ENCODE measurements around the gene PDGFRB. TPM values are rescaled to one million over a fixed set of nuclear protein-coding genes. Genes with fewer than 3 reads are reported as not detected.

PDGFRB gene
- total RNA-seq, 1 donor from 2014 or later, result 89.3 TPM

DNA sequence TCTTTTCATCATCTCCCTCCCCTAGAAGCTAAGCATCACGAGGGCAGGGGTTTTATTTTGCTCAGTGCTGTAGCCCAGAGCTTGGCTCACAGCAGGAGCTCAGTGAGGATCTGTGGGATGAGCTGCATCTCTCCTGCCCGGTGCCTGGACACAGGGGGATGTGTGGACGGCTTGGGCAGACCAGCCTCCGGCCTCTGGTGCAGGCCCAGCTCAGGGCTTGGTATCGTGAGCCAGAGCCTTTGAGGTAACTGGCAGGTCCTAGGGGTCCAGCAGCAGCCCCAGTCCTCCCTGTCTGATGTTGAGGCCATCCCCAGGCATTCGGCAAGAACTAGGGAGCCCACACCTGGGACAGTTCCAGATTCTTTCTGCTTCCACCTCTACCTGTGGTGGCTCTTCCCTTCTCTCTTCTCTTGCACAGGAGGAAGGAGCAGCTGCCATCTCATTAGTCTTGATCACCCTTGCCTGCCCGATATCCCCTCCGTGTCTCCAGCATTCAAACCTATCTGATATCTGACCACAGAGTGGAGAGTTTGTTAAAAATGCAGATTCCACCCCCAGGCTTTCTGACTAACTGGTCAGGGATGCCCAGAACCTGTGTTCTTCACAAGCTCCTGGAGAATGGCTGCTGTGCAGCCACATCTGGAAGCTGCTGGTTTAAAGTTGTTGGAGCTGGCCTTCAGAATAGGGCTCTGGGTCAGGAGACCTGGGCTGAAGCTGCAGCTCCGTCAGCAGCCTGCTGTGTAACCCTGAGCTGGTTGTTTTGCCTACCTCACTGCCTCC, 26.3 kb upstream of the PDGFRB start:
- intact Hi-C loops (cut with DNase I), result no loop called here
- H3K36me3 ChIP-seq, result no peaks in the 10 kb centered on the region
- DNase-seq, result no peak

DNA sequence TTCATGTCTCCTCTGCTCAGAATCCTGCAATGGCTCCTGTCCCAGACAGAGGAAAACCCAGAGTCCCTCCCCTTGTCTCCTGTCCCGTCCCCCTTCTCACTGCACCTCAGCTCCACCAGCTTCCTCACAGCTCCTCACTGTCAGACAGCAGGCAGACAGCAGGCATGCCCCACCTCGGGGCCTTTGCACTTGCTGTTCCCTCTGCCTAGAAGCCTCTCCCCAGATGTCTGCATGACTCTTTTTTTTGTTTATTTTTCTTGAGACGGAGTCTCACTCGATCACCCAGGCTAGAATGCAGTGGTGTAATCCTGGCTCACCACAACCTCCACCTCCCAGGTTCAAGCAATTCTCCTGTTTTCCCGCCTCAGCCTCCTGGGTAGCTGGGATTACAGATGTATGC, 25.4 kb upstream of the PDGFRB start:
- no peak overlapping the region for H3K4me3 ChIP-seq
- TF ChIP-seq, protein P1, sequence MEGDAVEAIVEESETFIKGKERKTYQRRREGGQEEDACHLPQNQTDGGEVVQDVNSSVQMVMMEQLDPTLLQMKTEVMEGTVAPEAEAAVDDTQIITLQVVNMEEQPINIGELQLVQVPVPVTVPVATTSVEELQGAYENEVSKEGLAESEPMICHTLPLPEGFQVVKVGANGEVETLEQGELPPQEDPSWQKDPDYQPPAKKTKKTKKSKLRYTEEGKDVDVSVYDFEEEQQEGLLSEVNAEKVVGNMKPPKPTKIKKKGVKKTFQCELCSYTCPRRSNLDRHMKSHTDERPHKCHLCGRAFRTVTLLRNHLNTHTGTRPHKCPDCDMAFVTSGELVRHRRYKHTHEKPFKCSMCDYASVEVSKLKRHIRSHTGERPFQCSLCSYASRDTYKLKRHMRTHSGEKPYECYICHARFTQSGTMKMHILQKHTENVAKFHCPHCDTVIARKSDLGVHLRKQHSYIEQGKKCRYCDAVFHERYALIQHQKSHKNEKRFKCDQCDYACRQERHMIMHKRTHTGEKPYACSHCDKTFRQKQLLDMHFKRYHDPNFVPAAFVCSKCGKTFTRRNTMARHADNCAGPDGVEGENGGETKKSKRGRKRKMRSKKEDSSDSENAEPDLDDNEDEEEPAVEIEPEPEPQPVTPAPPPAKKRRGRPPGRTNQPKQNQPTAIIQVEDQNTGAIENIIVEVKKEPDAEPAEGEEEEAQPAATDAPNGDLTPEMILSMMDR (IDR thresholded peaks at IDR 0.05), result no peak
- H3K27ac ChIP-seq, result peak overlapping the region; percentile 56
- peaks cover 12% of the 10 kb centered on the region for H3K4me1 ChIP-seq
- peak in 1 of 2 donors; percentile 5 for ATAC-seq
- no peaks in the 10 kb centered on the region for H3K27me3 ChIP-seq (ENCODE audit: low read depth)
- no peaks in the 10 kb centered on the region for H3K9me3 ChIP-seq
- intact Hi-C loops (cut with DNase I), result no loop called here
- DNase-seq, result no peak
- H3K36me3 ChIP-seq, result no peaks in the 10 kb centered on the region

More for the DNA sequence above, 26.3 kb upstream of the PDGFRB start:
- Histone ChIP-seq H3K9me3 (no peaks in the 10 kb centered on the region), H3K4me1 (peaks cover 12% of the 10 kb centered on the region), H3K27ac (no peak overlapping the region), H3K4me3 (no peak overlapping the region), H3K27me3 (ENCODE audit: low read depth) (no peaks in the 10 kb centered on the region)
- ATAC-seq, result no peak
- TF ChIP-seq, protein P1 (IDR thresholded peaks at IDR 0.05), result no peak

DNA sequence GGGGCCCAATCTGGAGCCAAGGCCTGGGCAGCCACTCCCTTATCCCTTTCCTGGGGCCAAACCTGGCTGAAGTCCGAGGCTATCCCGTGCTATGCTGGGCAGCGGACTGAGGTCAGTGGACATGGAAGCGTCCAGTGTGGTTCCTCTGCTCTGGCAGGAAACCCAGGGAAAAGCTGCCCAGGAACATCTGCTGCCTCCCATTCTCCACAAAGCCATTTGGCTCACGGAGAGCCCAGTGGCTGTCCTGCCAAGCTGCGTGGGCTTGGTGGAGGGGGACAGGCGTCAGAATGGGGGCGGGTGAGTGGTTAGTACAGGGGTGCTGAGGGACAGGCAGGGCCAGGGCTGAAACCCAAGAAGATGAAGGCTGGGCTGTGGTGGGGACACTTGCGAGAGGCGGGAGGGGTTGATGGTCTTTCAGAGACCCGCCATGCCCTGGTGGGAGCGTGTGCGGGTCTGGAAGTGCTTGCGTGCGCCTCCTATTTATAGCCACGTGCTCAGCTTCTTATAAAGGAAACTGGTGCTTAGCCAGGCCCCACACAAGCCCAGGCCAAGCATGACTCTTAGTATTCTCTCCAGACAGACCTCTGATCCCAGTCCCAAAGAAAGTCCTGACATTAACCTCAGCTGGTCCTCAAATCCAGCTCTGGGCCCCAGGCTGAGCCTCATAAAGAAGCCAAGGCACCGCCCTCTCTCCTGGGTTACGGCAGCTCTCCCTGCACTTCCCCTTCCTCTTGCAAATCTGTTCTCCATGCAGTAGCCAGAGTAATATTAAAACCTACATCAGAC, 24.8 kb upstream of the PDGFRB start:
- peak; percentile 61 to 67 for ATAC-seq
- Histone ChIP-seq H3K4me1 (peaks cover 12% of the 10 kb centered on the region), H3K27me3 (ENCODE audit: low read depth) (no peaks in the 10 kb centered on the region), H3K4me3 (no peak overlapping the region), H3K9me3 (no peaks in the 10 kb centered on the region), H3K36me3 (no peaks in the 10 kb centered on the region), H3K27ac (peak overlapping the region; percentile 56)
- DNase-seq, result no peak
- TF ChIP-seq, protein P1 (IDR thresholded peaks at IDR 0.05), result no peak
- intact Hi-C loops (cut with DNase I), result no loop called here

DNA sequence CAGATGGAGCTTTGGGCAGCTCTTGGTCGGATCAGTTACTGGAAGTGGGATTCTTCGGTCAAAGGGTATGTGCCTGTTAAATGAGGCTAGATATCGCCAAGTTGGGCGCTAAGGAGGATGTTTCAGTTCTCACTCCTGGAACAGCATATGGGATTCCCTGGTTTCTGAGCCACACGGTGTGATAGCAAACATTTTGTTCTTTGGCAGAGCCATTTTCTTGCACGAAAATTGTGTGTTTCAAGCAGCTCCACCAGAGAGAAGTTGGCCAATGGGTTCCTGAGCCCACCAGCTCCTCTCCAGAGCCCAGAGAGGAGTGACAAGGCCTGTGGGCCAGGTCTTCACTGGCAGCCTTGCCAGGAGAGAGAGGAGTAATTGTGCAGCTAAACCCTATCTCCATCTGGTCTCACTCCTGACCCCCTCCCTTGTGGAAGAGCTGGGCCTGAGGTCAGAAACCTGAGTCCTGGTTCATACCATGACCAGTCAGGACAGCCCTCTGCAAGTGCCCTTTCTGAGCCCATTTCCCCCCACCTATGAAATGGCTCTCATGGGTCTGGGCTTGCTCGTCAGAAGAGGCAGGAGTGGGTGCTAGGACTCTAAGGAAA, 23.5 kb upstream of the PDGFRB start:
- ATAC-seq (no peak), DNase-seq (no peak)
- no peaks in the 10 kb centered on the region for H3K36me3 ChIP-seq
- H3K4me3 ChIP-seq, result no peak overlapping the region
- H3K27me3 ChIP-seq (ENCODE audit: low read depth), result no peaks in the 10 kb centered on the region
- TF ChIP-seq, protein P1 (IDR thresholded peaks at IDR 0.05), result no peak
- H3K27ac ChIP-seq, result no peak overlapping the region
- peaks cover 12% of the 10 kb centered on the region for H3K4me1 ChIP-seq
- H3K9me3 ChIP-seq, result no peaks in the 10 kb centered on the region
- intact Hi-C loops (cut with DNase I), result no loop called here

DNA sequence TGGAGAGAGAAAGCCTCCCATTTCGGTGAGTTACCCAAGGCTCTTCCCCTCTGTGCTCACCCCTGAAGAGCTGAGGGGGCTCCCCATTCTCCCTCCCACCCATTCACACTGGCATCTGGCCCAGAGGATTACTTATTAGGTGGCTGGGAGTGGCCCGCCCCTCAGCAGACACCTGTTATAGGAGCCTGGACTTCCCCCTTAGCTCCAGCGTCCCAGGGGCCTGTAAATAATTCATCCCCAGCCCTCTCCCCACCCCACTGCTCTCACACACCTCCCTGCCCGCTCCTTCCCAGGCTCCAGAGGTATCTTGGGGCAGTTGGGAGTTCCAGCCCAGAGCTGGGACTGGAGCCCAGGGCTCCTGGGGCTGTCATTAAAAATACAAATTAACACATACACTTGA, 22.6 kb upstream of the PDGFRB start:
- TF ChIP-seq, protein P1 (IDR thresholded peaks at IDR 0.05), result no peak
- Histone ChIP-seq H3K27me3 (ENCODE audit: low read depth) (no peaks in the 10 kb centered on the region), H3K27ac (no peak overlapping the region), H3K9me3 (no peaks in the 10 kb centered on the region), H3K4me1 (peaks cover 12% of the 10 kb centered on the region), H3K4me3 (no peak overlapping the region), H3K36me3 (no peaks in the 10 kb centered on the region)
- no peak for ATAC-seq
- DNase-seq, result no peak
- intact Hi-C loops (cut with DNase I), result no loop called here
